ENCODE data around the gene FRAS1.
"Not testable (repeated sequence)": the region's sequence is repeated elsewhere in the genome, so short reads cannot be mapped to it uniquely, and the experiment has no call there.

FRAS1 gene

GRCh38 chr4:78208896-78209295, 151.8 kb downstream of the FRAS1 start:
- H3K4me3 ChIP-seq (ENCODE audit: low read depth, low read length): not testable (repeated sequence)

DNA sequence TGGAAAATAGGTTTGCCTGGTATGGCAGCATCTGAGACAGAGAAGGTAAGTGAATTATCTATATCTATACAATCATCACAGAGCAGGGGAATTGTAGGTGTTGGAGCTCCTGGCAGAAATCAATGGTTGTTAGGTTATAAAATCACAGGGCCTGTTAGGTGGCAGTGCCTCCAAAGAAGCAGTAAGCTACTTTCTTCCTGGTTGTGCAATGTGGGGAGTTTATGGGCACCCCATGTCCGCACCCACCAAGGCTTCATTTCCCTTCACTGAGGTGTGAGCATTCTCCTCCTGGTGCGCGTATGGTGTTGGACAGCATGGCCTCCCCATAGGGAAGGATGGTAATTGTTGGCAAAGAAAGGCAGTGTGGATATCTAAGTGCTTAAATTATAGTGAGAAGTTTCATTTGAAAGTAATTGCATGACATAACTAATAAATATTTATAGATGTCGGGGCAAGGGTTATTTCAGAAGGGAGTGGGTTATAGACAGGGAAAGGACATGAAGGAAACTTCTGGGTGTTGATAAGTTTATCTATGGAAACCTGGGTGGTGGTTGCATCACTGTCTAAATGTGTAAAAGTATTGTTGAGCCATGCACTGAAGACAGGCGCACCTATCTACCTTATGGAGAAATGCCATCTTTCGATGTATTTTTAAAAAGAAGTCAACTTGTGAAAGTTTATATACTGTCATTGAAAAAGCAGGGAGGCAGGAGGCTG, 153.7 kb downstream of the FRAS1 start:
- no peak overlapping the region for H3K4me3 ChIP-seq (ENCODE audit: low read depth, low read length)

DNA sequence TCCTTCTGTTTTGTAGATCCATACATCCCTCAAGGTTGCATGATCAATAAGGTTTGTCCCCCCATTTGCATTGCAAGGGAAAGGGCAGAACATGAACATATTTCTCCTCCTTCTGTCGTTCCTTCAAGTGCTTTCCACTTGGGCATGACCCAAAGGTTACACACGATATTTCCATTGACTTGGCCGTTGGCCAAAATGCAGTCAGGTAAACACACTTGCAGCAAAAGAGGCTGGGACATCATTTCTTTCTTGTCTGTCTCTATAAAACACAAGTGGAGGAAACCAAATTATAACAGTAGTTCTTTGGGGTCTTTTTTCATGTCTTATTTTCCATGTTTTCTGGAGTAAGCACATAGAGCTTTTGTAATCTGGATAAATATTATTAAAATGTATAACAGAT, 156.1 kb downstream of the FRAS1 start:
- H3K4me3 ChIP-seq (ENCODE audit: low read depth, low read length): no peak overlapping the region

DNA sequence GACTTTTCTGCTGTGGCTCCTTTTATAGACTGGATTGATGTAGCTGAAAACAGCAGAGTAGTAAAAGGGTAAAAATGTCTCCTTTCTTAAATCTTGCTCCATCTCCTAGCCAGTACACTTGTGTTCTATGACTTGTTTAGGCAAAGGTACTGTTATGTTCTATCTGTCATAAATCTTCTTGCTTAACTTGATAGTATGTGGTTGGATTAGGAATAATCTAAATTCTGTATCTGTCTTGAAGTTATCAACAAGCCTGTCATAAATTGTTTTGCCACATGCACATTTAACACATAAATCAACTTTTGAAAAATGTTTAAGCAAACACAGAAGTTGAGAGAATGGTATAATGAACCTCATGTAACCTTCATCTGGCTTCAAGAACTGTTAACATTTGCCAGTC, 157.0 kb downstream of the FRAS1 start:
- H3K4me3 ChIP-seq (ENCODE audit: low read depth, low read length): no peak overlapping the region

GRCh38 chr4:78217557-78217956, 160.4 kb downstream of the FRAS1 start:
- no peak overlapping the region for H3K4me3 ChIP-seq (ENCODE audit: low read depth, low read length)

DNA sequence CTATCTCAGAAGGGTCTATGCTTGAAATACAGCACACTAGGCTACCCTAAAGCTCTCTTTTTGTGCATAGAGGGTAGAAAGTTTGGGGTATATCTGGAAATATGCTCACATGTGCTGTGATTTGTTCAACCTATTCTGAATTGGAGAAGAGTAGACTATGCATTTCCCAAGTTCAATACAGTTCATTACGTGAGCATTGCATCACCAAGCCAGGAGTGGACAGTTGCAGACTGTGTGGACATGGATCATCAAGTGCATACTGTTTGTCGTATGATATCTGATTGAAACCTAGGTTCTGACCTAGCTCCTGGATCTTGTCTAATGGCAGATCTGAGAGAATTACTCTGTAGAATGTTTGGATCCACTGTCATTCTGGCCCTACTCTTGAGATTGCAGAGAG, 161.1 kb downstream of the FRAS1 start:
- no peak overlapping the region for H3K4me3 ChIP-seq (ENCODE audit: low read depth, low read length)

- no peak overlapping the region for H3K4me3 ChIP-seq (ENCODE audit: low read depth, low read length)
Measured at GRCh38 chr4:78219825-78220224, 162.7 kb downstream of the FRAS1 start.

GRCh38 chr4:78220283-78220682, 163.2 kb downstream of the FRAS1 start:
- H3K4me3 ChIP-seq (ENCODE audit: low read depth, low read length): no peak overlapping the region

DNA sequence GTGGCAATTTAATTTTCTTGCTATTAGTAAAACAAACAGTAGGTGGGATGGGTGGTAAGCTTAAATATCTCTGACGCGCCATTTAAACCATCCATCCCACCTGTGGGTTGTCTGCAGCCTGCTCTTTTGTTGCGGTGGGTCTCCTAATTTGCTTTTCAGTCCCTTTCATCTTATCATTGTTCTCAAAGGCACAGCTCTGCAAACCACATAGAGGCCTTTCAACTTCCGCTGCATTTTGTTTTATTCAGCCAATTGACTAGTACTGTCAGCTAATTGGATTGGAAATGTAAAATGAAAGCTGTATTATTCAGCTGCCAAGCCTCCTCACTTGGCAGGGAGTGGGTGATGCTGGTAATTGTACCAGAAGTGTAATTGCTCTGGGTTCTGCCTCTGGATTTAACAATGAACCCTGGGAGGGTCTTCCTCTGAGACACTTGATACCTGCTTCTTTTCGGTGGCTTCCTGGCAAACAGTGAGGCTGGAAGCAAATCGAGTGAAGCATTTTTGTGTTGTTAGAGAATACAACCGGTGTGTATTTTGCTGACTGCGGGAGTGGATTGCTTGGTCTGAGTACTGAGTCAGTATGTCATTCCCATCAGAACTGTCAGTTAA, 165.6 kb downstream of the FRAS1 start:
- H3K4me3 ChIP-seq (ENCODE audit: low read depth, low read length): no peak overlapping the region

DNA sequence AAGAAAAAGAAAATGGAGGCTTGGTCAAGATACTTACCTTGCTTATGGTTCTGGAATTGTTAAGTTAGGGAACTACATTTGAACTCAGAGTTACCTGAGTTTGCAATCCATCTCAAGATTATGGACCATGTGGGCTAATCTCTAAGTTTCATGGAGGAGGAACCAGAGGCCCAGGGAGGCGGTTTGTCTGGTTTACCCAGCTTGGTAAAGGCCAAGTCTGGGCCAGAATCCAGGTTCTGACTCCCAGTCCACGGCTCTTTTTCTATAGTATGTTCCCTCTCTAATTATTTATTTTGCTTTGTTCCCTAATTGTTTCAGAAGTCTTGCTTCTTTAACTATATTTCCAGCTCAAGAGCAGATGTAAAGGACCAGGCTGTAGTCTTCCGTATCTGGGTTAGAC, 168.1 kb downstream of the FRAS1 start:
- H3K4me3 ChIP-seq (ENCODE audit: low read depth, low read length): no peak overlapping the region

GRCh38 chr4:78226279-78226678, 169.2 kb downstream of the FRAS1 start:
- H3K4me3 ChIP-seq (ENCODE audit: low read depth, low read length): no peak overlapping the region

DNA sequence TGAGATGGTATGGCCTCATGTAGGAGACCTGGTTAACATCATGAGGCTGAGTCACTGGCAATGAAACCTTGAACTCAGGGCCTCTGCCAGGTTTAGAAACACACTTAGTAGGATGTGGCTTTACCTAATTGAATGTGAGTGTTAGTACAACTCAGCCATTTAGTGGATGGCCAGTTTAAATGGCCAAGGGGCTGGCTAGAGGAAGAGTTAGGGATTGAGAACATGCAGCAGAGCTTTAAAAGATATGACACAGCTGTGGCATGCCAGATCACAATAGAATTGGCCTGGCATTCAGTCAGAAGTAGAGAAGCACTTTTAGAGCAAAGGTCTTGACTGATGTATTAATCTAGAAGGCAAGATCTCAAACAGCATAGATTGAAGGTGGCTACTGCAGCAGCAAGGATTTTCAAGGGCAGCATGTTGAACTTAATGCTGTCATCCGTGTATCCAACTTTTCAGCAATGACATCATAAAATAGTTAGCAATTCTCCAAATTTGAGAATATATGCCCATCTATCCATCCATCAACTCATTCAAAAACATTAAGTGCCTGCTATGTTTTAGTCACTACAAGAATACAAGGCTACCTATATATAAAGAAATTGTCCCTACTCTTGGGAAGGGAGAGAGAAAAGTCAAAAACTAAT, 170.4 kb downstream of the FRAS1 start:
- no peak overlapping the region for H3K4me3 ChIP-seq (ENCODE audit: low read depth, low read length)

DNA sequence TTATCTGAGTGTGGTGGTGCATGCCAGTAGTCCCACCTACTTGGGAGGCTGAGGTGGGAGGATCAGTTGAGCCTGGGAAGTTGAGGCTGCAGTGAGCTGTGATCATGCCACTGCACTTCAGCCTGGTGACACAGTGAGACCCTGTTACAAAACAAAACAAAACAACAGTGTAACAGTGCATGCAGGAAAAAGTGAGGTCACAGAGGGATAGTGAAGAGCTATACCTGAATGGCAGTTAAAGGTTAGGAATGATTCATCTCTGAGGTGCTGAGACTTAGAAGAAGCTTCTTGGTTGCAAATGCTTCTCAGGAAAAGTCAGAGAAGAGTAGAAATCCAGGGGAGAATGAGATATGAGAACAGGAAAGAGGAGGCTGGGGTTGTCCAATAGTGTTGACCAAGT, 178.7 kb downstream of the FRAS1 start:
- H3K4me3 ChIP-seq (ENCODE audit: low read depth, low read length): no peak overlapping the region

- H3K4me3 ChIP-seq (ENCODE audit: low read depth, low read length): no peak overlapping the region
Measured at GRCh38 chr4:78237360-78237759, 180.2 kb downstream of the FRAS1 start.

GRCh38 chr4:78242071-78242470, 184.9 kb downstream of the FRAS1 start:
- no peak overlapping the region for H3K4me3 ChIP-seq (ENCODE audit: low read depth, low read length)

GRCh38 chr4:78244705-78245485, 187.8 kb downstream of the FRAS1 start:
- no peak overlapping the region for H3K4me3 ChIP-seq (ENCODE audit: low read depth, low read length)

DNA sequence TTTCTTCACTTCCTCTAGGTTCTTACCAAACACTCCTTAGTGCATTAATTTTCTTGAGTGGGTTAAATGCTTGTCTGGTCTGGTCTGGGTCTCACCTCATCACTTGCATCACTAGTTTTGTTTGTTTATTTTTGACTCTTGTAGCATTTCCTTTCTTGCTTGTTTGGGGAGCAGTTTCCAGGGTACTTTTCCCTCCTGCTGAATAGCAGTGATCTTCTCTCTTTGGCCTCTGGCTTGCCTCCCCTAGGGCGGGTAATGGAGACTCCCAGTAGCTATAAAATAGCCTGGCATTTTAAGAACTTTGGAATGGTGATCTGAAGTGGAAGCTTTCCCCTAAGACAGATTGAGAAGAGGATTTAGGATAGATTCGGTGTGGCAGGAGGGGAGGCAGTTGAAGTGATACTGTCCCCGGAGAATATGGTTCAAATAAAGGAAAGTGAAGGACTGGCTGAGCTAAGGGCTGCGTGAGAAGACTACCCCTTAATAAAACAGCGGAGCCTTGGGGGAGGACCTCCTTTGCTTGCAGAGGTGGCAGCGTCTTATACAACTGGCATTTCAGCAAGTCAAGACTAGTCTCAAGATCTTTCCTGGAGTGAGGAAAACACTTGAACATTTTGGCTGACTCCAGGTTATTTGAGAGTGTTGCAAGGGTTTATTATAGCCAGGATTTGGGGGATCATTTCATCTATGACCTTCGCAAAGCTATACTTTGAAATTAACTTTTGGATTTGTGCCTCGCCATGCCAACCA, 190.6 kb downstream of the FRAS1 start:
- H3K4me3 ChIP-seq (ENCODE audit: low read depth, low read length): no peak overlapping the region

GRCh38 chr4:78250500-78250899, 193.4 kb downstream of the FRAS1 start:
- no peak overlapping the region for H3K4me3 ChIP-seq (ENCODE audit: low read depth, low read length)

DNA sequence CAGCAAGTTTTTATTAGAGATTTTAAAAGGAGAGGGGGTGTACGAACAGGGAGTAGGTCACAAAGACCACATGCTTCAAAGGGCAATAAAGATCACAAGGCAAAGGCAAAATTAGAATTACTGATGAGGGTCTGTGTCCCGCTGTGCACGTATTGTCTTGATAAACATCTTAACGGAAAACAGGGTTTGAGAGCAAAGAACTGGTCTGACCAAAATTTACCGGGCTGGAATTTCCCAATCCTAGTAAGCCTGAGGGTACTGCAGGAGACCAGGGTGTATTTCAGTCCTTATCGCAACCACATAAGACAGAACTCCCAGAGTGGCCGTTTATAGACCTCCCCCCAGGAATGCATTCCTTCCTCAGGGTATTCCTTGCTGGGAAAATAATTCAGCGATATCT, 195.7 kb downstream of the FRAS1 start:
- not testable (repeated sequence) for H3K4me3 ChIP-seq (ENCODE audit: low read depth, low read length)

DNA sequence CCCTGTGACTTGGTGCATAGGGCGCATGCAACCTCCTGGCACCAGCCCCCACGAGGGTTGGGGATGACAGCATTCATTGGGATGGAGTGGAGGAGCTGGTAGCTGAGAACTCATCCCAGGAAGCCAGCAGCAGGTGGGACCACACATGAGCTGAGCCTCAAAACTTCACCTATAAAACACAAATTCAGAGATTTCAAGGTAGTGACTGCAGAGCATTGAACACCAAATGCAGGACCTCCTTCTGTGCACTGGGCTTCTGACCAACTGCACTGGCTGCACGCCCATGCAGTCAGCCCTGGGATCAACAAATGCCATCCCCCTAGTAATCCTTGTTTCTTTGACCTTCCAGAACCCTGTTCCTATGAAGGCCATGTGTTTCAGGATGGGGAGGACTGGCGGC, 197.8 kb downstream of the FRAS1 start:
- no peak overlapping the region for H3K4me3 ChIP-seq (ENCODE audit: low read depth, low read length)

- no peak overlapping the region for H3K4me3 ChIP-seq (ENCODE audit: low read depth, low read length)
Measured at GRCh38 chr4:78265006-78265405, 207.9 kb downstream of the FRAS1 start.

All from iPS-11a (cell line).